ENCODE measurements around the gene QRFPR. TPM values are rescaled to one million over a fixed set of nuclear protein-coding genes. Genes with fewer than 3 reads are reported as not detected.
"Not testable (repeated sequence)": the region's sequence is repeated elsewhere in the genome, so short reads cannot be mapped to it uniquely, and the experiment has no call there.

QRFPR gene
- not detected in 2 replicates for total RNA-seq (2012; rRNA removed)

- H3K27me3 ChIP-seq (ENCODE audit: control insufficient read depth, insufficient read depth, low read length) = peaks cover 46% of the 10 kb centered on the region
- peak within 1 kb of the TSS; percentile 18 for H3K9ac ChIP-seq (ENCODE audit: low read depth, low read length)
Measured at GRCh38 chr4:121380776-121381462, at the start of gene QRFPR. QRFPR (minus strand) TSS chr4:121381018; CDS start chr4:121380647, 371 bp downstream.

GRCh38 chr4:121428721-121429120, 47.9 kb upstream of the QRFPR start:
- no peaks in the 10 kb centered on the region for H3K36me3 ChIP-seq (ENCODE audit: insufficient read depth, low read length)
- no peaks in the 10 kb centered on the region for H3K9me3 ChIP-seq (replicated peaks; ENCODE audit: low read length)
- H3K9ac ChIP-seq (ENCODE audit: low read depth, low read length) = no peak overlapping the region
- peak overlapping the region; percentile 35 for H3K4me2 ChIP-seq (ENCODE audit: low read length)
- H3K4me1 ChIP-seq (ENCODE audit: control insufficient read depth, insufficient read depth, low read length) = no peaks in the 10 kb centered on the region
- H3K27me3 ChIP-seq (ENCODE audit: control insufficient read depth, insufficient read depth, low read length) = no peaks in the 10 kb centered on the region
- H3K4me3 ChIP-seq (ENCODE audit: low read length) = no peak overlapping the region

More at GRCh38 chr4:121380776-121381462, at the start of gene QRFPR:
- Histone ChIP-seq H3K4me2 (ENCODE audit: low read length) (peak within 1 kb of the TSS; percentile 89), H3K4me1 (ENCODE audit: control insufficient read depth, insufficient read depth, low read length) (peaks cover 10% of the 10 kb centered on the region), H3K9me3 (replicated peaks; ENCODE audit: low read length) (no peaks in the 10 kb centered on the region), H3K4me3 (ENCODE audit: low read length) (peak within 1 kb of the TSS; percentile 66), H3K36me3 (ENCODE audit: insufficient read depth, low read length) (no peaks in the 10 kb centered on the region)

- Histone ChIP-seq H3K4me3 (ENCODE audit: low read length) (no peak overlapping the region), H3K27me3 (ENCODE audit: control insufficient read depth, insufficient read depth, low read length) (peaks cover 12% of the 10 kb centered on the region), H3K36me3 (ENCODE audit: insufficient read depth, low read length) (no peaks in the 10 kb centered on the region), H3K4me1 (ENCODE audit: control insufficient read depth, insufficient read depth, low read length) (no peaks in the 10 kb centered on the region), H3K9me3 (replicated peaks; ENCODE audit: low read length) (no peaks in the 10 kb centered on the region), H3K9ac (ENCODE audit: low read depth, low read length) (no peak overlapping the region), H3K4me2 (ENCODE audit: low read length) (no peak overlapping the region)
Measured at GRCh38 chr4:121421594-121421993, 40.8 kb upstream of the QRFPR start.

GRCh38 chr4:121411151-121411744, 30.4 kb upstream of the QRFPR start:
- Histone ChIP-seq H3K9me3 (replicated peaks; ENCODE audit: low read length) (no peaks in the 10 kb centered on the region), H3K36me3 (ENCODE audit: insufficient read depth, low read length) (no peaks in the 10 kb centered on the region), H3K9ac (ENCODE audit: low read depth, low read length) (no peak overlapping the region), H3K4me1 (ENCODE audit: control insufficient read depth, insufficient read depth, low read length) (no peaks in the 10 kb centered on the region), H3K27me3 (ENCODE audit: control insufficient read depth, insufficient read depth, low read length) (no peaks in the 10 kb centered on the region), H3K4me3 (ENCODE audit: low read length) (no peak overlapping the region), H3K4me2 (ENCODE audit: low read length) (no peak overlapping the region)

GRCh38 chr4:121408567-121408966, 27.7 kb upstream of the QRFPR start:
- not testable (repeated sequence) for H3K4me3 ChIP-seq (ENCODE audit: low read length); H3K9me3 ChIP-seq (replicated peaks; ENCODE audit: low read length); H3K4me2 ChIP-seq (ENCODE audit: low read length); H3K9ac ChIP-seq (ENCODE audit: low read depth, low read length); H3K36me3 ChIP-seq (ENCODE audit: insufficient read depth, low read length); H3K4me1 ChIP-seq (ENCODE audit: control insufficient read depth, insufficient read depth, low read length); H3K27me3 ChIP-seq (ENCODE audit: control insufficient read depth, insufficient read depth, low read length)

- Histone ChIP-seq H3K36me3 (ENCODE audit: insufficient read depth, low read length) (no peaks in the 10 kb centered on the region), H3K9ac (ENCODE audit: low read depth, low read length) (no peak overlapping the region), H3K4me1 (ENCODE audit: control insufficient read depth, insufficient read depth, low read length) (no peaks in the 10 kb centered on the region), H3K9me3 (replicated peaks; ENCODE audit: low read length) (no peaks in the 10 kb centered on the region), H3K4me2 (ENCODE audit: low read length) (no peak overlapping the region), H3K4me3 (ENCODE audit: low read length) (no peak overlapping the region), H3K27me3 (ENCODE audit: control insufficient read depth, insufficient read depth, low read length) (peaks cover 7% of the 10 kb centered on the region)
Measured at GRCh38 chr4:121400632-121401031, 19.8 kb upstream of the QRFPR start.

- no peaks in the 10 kb centered on the region for H3K36me3 ChIP-seq (ENCODE audit: insufficient read depth, low read length)
- no peak overlapping the region for H3K9ac ChIP-seq (ENCODE audit: low read depth, low read length)
- H3K4me1 ChIP-seq (ENCODE audit: control insufficient read depth, insufficient read depth, low read length) = no peaks in the 10 kb centered on the region
- H3K4me3 ChIP-seq (ENCODE audit: low read length) = no peak overlapping the region
- no peak overlapping the region for H3K4me2 ChIP-seq (ENCODE audit: low read length)
- H3K27me3 ChIP-seq (ENCODE audit: control insufficient read depth, insufficient read depth, low read length) = peaks cover 17% of the 10 kb centered on the region
- H3K9me3 ChIP-seq (replicated peaks; ENCODE audit: low read length) = no peaks in the 10 kb centered on the region
Measured at GRCh38 chr4:121397941-121398601, 17.3 kb upstream of the QRFPR start.

- Histone ChIP-seq H3K9me3 (replicated peaks; ENCODE audit: low read length) (no peaks in the 10 kb centered on the region), H3K4me1 (ENCODE audit: control insufficient read depth, insufficient read depth, low read length) (no peaks in the 10 kb centered on the region), H3K27me3 (ENCODE audit: control insufficient read depth, insufficient read depth, low read length) (peaks cover 15% of the 10 kb centered on the region), H3K36me3 (ENCODE audit: insufficient read depth, low read length) (no peaks in the 10 kb centered on the region), H3K9ac (ENCODE audit: low read depth, low read length) (no peak overlapping the region), H3K4me2 (ENCODE audit: low read length) (no peak overlapping the region), H3K4me3 (ENCODE audit: low read length) (no peak overlapping the region)
Measured at GRCh38 chr4:121397434-121397833, 16.6 kb upstream of the QRFPR start.

GRCh38 chr4:121392426-121393086, 11.7 kb upstream of the QRFPR start:
- Histone ChIP-seq H3K27me3 (ENCODE audit: control insufficient read depth, insufficient read depth, low read length) (peaks cover 12% of the 10 kb centered on the region), H3K4me3 (ENCODE audit: low read length) (no peak overlapping the region), H3K9ac (ENCODE audit: low read depth, low read length) (no peak overlapping the region), H3K36me3 (ENCODE audit: insufficient read depth, low read length) (no peaks in the 10 kb centered on the region), H3K4me1 (ENCODE audit: control insufficient read depth, insufficient read depth, low read length) (no peaks in the 10 kb centered on the region), H3K9me3 (replicated peaks; ENCODE audit: low read length) (no peaks in the 10 kb centered on the region), H3K4me2 (ENCODE audit: low read length) (no peak overlapping the region)

GRCh38 chr4:121390335-121390734, 9.5 kb upstream of the QRFPR start:
- H3K4me2 ChIP-seq (ENCODE audit: low read length) = no peak overlapping the region
- no peaks in the 10 kb centered on the region for H3K9me3 ChIP-seq (replicated peaks; ENCODE audit: low read length)
- H3K27me3 ChIP-seq (ENCODE audit: control insufficient read depth, insufficient read depth, low read length) = peaks cover 19% of the 10 kb centered on the region
- no peak overlapping the region for H3K9ac ChIP-seq (ENCODE audit: low read depth, low read length)
- H3K36me3 ChIP-seq (ENCODE audit: insufficient read depth, low read length) = no peaks in the 10 kb centered on the region
- H3K4me3 ChIP-seq (ENCODE audit: low read length) = no peak overlapping the region
- H3K4me1 ChIP-seq (ENCODE audit: control insufficient read depth, insufficient read depth, low read length) = no peaks in the 10 kb centered on the region

- Histone ChIP-seq H3K9ac (ENCODE audit: low read depth, low read length) (no peak overlapping the region), H3K4me2 (ENCODE audit: low read length) (no peak overlapping the region), H3K36me3 (ENCODE audit: insufficient read depth, low read length) (no peaks in the 10 kb centered on the region), H3K27me3 (ENCODE audit: control insufficient read depth, insufficient read depth, low read length) (peaks cover 40% of the 10 kb centered on the region), H3K4me3 (ENCODE audit: low read length) (no peak overlapping the region), H3K9me3 (replicated peaks; ENCODE audit: low read length) (no peaks in the 10 kb centered on the region), H3K4me1 (ENCODE audit: control insufficient read depth, insufficient read depth, low read length) (peaks cover 18% of the 10 kb centered on the region)
Measured at GRCh38 chr4:121379276-121379675, 1.5 kb downstream of the QRFPR start.

All from skeletal muscle satellite cell (primary cell).